Measurements from ENCODE around the gene METTL15. TPM values are rescaled to one million over a fixed set of nuclear protein-coding genes. Genes with fewer than 3 reads are reported as not detected.
"Not testable (repeated sequence)": the region's sequence is repeated elsewhere in the genome, so short reads cannot be mapped to it uniquely, and the experiment has no call there.

METTL15 gene
- total RNA-seq, 1 donor from 2014 or later, result 13.5 TPM

GRCh38 chr11:28284196-28284595 is 176.0 kb downstream of the METTL15 start:
- Histone ChIP-seq H3K27ac (no peak overlapping the region), H3K4me1 (no peaks in the 10 kb centered on the region), H3K9me3 (no peaks in the 10 kb centered on the region), H3K27me3 (no peaks in the 10 kb centered on the region), H3K4me3 (no peak overlapping the region), H3K36me3 (no peaks in the 10 kb centered on the region)
- DNase-seq (no peak), ATAC-seq (no peak)
- intact Hi-C loops (cut with DNase I), result no loop called here
- TF ChIP-seq CTCF (IDR thresholded peaks at IDR 0.05), result no peak

GRCh38 chr11:28289444-28289843 is 181.3 kb downstream of the METTL15 start:
- Histone ChIP-seq H3K9me3 (no peaks in the 10 kb centered on the region), H3K27me3 (no peaks in the 10 kb centered on the region), H3K36me3 (peaks cover 7% of the 10 kb centered on the region), H3K27ac (no peak overlapping the region), H3K4me1 (no peaks in the 10 kb centered on the region), H3K4me3 (no peak overlapping the region)
- TF ChIP-seq CTCF (IDR thresholded peaks at IDR 0.05), result no peak
- intact Hi-C loops (cut with DNase I), result no loop called here
- DNase-seq (no peak), ATAC-seq (no peak)

- H3K27ac ChIP-seq; ATAC-seq; H3K4me3 ChIP-seq; H3K36me3 ChIP-seq; H3K9me3 ChIP-seq; DNase-seq; H3K4me1 ChIP-seq; H3K27me3 ChIP-seq; intact Hi-C loops (cut with DNase I): not testable (repeated sequence)
Measured at GRCh38 chr11:28290995-28291394, 182.8 kb downstream of the METTL15 start.

GRCh38 chr11:28296426-28296825 is 188.2 kb downstream of the METTL15 start:
- intact Hi-C loops (cut with DNase I), result no loop called here
- DNase-seq (no peak), ATAC-seq (no peak)
- H3K4me3 ChIP-seq, result no peak overlapping the region
- TF ChIP-seq CTCF (IDR thresholded peaks at IDR 0.05), result no peak
- no peaks in the 10 kb centered on the region for H3K9me3 ChIP-seq
- H3K27ac ChIP-seq, result no peak overlapping the region
- H3K4me1 ChIP-seq, result no peaks in the 10 kb centered on the region
- no peaks in the 10 kb centered on the region for H3K27me3 ChIP-seq
- peaks cover 9% of the 10 kb centered on the region for H3K36me3 ChIP-seq

- Histone ChIP-seq H3K27ac (no peak overlapping the region), H3K36me3 (peaks cover 9% of the 10 kb centered on the region), H3K27me3 (no peaks in the 10 kb centered on the region), H3K4me3 (no peak overlapping the region), H3K9me3 (no peaks in the 10 kb centered on the region), H3K4me1 (no peaks in the 10 kb centered on the region)
- no peak for DNase-seq
- no peak for ATAC-seq
- intact Hi-C loops (cut with DNase I), result no loop called here
- no peak for TF ChIP-seq CTCF (IDR thresholded peaks at IDR 0.05)
Measured at GRCh38 chr11:28298209-28298608, 190.0 kb downstream of the METTL15 start.

- Histone ChIP-seq H3K36me3 (no peaks in the 10 kb centered on the region), H3K4me1 (no peaks in the 10 kb centered on the region), H3K9me3 (no peaks in the 10 kb centered on the region), H3K4me3 (no peak overlapping the region), H3K27me3 (no peaks in the 10 kb centered on the region), H3K27ac (no peak overlapping the region)
- TF ChIP-seq CTCF (IDR thresholded peaks at IDR 0.05), result no peak
- DNase-seq, result no peak
- no peak for ATAC-seq
- intact Hi-C loops (cut with DNase I), result no loop called here
Measured at GRCh38 chr11:28303477-28304191, 195.4 kb downstream of the METTL15 start.

All from upper lobe of right lung (tissue), 1 donor.